ENCODE data around the gene JAM3. TPM values are rescaled to one million over a fixed set of nuclear protein-coding genes. Genes with fewer than 3 reads are reported as not detected.

Gene JAM3
- total RNA-seq, 4 donors from 2014 or later = 84.2 to 122 (median 96.5) TPM

DNA sequence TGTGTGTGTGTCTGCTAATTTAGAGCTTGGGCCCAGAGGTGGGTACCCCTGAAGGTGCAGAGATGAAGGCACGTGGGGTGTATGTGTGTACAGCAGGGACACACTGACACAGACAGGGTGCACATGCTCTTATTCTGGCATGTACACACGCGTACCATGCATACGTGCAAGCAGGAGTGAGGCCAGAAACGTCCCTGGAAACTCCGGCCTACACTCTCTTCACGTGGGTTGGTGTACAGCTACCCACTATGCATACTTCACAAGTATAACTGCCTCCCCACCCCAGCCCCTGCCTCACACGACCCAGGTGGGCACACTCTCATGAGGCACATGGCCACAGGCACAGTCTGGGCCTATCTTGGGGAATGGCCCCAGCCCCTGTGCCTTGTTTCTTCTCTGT is 27.5 kb upstream of the JAM3 start:
- no peak for DNase-seq (ENCODE audit: extremely low spot score)
- intact Hi-C loops (cut with DNase I) = no loop called here
- H3K27ac ChIP-seq (replicated peaks in 1 of 4) = peak overlapping the region; percentile 88 to 96 (median 93)
- no peaks in the 10 kb centered on the region for H3K9me3 ChIP-seq
- TF ChIP-seq POLR2A (IDR thresholded peaks at IDR 0.05; ENCODE audit: low read depth) (no peak), EP300 (IDR thresholded peaks at IDR 0.05) (no peak), POLR2AphosphoS5 (IDR thresholded peaks at IDR 0.05) (no peak)
- TF ChIP-seq, protein P1, sequence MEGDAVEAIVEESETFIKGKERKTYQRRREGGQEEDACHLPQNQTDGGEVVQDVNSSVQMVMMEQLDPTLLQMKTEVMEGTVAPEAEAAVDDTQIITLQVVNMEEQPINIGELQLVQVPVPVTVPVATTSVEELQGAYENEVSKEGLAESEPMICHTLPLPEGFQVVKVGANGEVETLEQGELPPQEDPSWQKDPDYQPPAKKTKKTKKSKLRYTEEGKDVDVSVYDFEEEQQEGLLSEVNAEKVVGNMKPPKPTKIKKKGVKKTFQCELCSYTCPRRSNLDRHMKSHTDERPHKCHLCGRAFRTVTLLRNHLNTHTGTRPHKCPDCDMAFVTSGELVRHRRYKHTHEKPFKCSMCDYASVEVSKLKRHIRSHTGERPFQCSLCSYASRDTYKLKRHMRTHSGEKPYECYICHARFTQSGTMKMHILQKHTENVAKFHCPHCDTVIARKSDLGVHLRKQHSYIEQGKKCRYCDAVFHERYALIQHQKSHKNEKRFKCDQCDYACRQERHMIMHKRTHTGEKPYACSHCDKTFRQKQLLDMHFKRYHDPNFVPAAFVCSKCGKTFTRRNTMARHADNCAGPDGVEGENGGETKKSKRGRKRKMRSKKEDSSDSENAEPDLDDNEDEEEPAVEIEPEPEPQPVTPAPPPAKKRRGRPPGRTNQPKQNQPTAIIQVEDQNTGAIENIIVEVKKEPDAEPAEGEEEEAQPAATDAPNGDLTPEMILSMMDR (IDR thresholded peaks at IDR 0.05) = no peak
- no peaks in the 10 kb centered on the region for H3K27me3 ChIP-seq
- no peak overlapping the region for H3K4me3 ChIP-seq
- peaks cover 56 to 80% (median 80%) of the 10 kb centered on the region in 4 donors for H3K4me1 ChIP-seq
- no peaks in the 10 kb centered on the region for H3K36me3 ChIP-seq
- WGBS = 38% methylated on average over 1 of the region's 8 CpGs

DNA sequence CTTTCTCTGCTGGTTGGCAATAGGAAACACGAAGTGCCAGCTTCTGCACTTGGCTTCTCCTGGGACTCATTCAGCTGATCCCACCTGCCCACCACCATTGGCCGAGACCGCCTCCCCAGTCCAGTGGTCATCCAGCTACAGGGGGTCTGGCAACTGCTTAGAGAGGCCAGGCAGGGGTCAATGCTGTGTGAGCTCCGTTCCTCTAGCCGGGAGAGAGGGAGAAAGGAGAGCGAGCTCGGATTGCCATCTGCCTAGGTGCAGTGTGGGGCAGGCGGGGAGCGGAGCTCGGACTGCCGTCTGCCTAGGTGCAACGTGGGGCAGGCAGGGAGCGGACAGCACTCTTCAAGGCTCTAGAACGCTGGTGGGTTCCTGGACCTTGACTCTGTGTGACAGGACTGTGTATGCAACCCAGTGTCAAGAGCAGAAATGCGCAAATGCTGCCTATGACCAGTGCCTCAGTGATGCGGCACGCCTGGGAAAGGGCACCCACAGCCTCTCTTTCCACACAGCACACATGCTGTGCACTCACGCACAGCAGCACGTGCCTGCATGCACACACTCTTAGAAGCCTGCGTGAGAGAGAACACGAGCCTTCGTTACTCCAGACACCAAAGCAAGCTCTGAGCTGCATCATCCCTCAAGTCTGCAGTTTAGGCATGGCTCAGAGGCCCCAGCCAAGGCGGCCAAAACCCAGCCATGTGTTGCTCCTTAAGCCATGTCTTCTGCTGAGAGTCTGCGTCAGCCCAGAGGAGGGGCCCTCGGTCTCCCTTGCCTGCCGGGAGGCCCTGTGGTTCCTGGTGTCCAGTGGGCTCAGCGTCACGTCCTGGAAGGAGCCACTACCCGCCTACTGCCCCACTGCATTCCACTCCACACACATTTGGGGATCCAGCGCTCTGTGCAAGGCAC is 26.8 kb upstream of the JAM3 start:
- H3K9me3 ChIP-seq = no peaks in the 10 kb centered on the region
- H3K36me3 ChIP-seq = no peaks in the 10 kb centered on the region
- H3K27me3 ChIP-seq = no peaks in the 10 kb centered on the region
- no peak for DNase-seq (ENCODE audit: extremely low spot score)
- H3K27ac ChIP-seq (replicated peaks in 1 of 4) = peak overlapping the region; percentile 88 to 96 (median 93)
- TF ChIP-seq, protein P1 (IDR thresholded peaks at IDR 0.05) = no peak
- TF ChIP-seq POLR2AphosphoS5 (IDR thresholded peaks at IDR 0.05) = no peak
- no peak for TF ChIP-seq EP300 (IDR thresholded peaks at IDR 0.05)
- no peak for TF ChIP-seq POLR2A (IDR thresholded peaks at IDR 0.05; ENCODE audit: low read depth)
- peaks cover 57 to 81% (median 80%) of the 10 kb centered on the region in 4 donors for H3K4me1 ChIP-seq
- WGBS = 90% methylated on average over 18 of the region's 30 CpGs
- intact Hi-C loops (cut with DNase I) = no loop called here
- no peak overlapping the region for H3K4me3 ChIP-seq

DNA sequence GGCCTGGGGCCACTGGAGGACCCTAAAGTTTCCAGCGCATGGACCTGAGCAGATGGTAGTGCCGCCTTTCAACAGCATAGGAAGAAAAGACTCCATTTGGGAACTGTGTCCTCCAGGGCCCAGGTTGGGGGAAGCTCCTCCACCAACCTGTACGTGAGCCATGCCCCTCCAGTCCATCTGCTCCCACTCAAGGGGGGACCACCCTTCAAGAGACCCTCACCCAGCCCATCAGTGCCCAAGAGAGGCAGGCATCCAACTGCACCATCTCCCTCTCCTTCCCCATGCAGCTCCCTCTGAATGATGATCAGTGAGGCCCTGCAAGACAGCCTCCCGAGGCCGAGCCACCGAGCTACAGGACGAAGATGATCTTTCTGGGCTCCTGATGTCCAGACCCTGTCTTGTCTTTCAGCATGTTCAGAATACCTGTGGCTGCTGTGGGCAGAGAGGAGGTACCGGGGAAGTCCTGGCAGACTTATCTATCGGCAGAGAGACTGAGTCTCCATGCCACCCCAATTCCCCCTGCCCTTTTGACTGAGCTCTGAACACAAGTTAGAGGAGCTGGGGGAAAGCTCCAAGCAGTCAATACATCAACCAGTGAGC is 25.0 kb upstream of the JAM3 start:
- DNase-seq (ENCODE audit: extremely low spot score) = no peak
- no peaks in the 10 kb centered on the region for H3K27me3 ChIP-seq
- H3K9me3 ChIP-seq = no peaks in the 10 kb centered on the region
- TF ChIP-seq EP300 (IDR thresholded peaks at IDR 0.05) (no peak), POLR2A (IDR thresholded peaks at IDR 0.05; ENCODE audit: low read depth) (no peak), POLR2AphosphoS5 (IDR thresholded peaks at IDR 0.05) (no peak)
- TF ChIP-seq, protein P1 (IDR thresholded peaks at IDR 0.05) = no peak
- H3K4me1 ChIP-seq = peaks cover 49 to 75% (median 74%) of the 10 kb centered on the region in 4 donors
- H3K36me3 ChIP-seq = no peaks in the 10 kb centered on the region
- H3K4me3 ChIP-seq = no peak overlapping the region
- H3K27ac ChIP-seq (replicated peaks in 1 of 4) = peak overlapping the region in 1 of 4 donors; percentile 96
- WGBS = 97% methylated on average over 8 of the region's 9 CpGs
- intact Hi-C loops (cut with DNase I) = loop anchor here (2.0 kb wide), 1 partner anchor 115 kb away; no protein-coding TSS in a partner anchor

DNA sequence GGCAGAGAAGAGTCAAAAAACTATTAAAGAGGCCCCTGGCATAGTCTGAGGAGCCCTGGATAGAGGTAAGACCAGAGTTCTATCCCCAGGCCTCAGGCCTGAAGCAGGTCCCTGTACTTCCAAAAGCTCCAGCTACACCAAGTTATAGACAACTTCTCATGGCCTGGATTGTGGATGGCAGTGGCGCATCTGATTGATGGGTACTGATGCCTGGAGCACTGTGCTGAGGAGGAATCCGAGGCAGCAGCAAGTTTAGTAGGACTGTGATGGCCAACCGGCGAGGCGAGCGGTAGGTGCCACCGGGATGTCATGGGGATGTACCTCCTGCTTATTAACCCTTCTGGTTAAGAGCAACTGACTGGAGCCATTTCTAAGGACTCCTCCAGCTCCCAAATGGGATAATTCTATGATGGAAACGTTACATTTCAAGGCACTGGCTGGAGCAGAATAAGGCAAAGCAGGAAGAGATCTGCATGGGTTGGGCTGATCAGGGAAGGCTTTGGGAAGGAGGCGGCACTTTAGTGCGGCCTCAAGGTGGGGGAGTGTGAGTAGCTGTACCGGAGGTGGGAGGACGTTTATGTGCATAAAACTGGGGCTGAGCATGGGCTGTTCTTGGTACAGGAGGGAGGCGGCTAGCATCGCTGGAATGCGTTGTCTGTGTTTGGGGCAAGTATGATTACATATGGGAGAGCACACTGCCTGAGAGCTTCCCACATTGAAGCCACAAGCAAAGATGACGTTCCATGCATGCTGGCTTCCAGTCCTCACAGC is 24.2 kb upstream of the JAM3 start:
- no peaks in the 10 kb centered on the region for H3K9me3 ChIP-seq
- DNase-seq (ENCODE audit: extremely low spot score) = no peak
- TF ChIP-seq, protein P1 (IDR thresholded peaks at IDR 0.05) = no peak
- no peak for TF ChIP-seq POLR2A (IDR thresholded peaks at IDR 0.05; ENCODE audit: low read depth)
- no peak for TF ChIP-seq EP300 (IDR thresholded peaks at IDR 0.05)
- no peak for TF ChIP-seq POLR2AphosphoS5 (IDR thresholded peaks at IDR 0.05)
- WGBS = 87% methylated on average over 16 of the region's 16 CpGs
- peak overlapping the region; percentile 82 to 89 (median 86) for H3K27ac ChIP-seq (replicated peaks in 1 of 4)
- no peak overlapping the region for H3K4me3 ChIP-seq
- peaks cover 41 to 67% (median 66%) of the 10 kb centered on the region in 4 donors for H3K4me1 ChIP-seq
- intact Hi-C loops (cut with DNase I) = loop anchor here (2.0 to 5.0 kb wide), 3 partner anchors 77 to 116 kb away; no protein-coding TSS in a partner anchor
- no peaks in the 10 kb centered on the region for H3K36me3 ChIP-seq
- no peaks in the 10 kb centered on the region for H3K27me3 ChIP-seq

Measured in esophagus muscularis mucosa (tissue), 4 donors.